Heart right ventricle (tissue), 16 donors: ENCODE measurements around the gene FSTL5. TPM values are rescaled to one million over a fixed set of nuclear protein-coding genes. Genes with fewer than 3 reads are reported as not detected.

ENCODE experiments used
- ATAC-seq, 8 donors: fragments of 200-7000 bp; cut with Tn5 transposase; one replicate each; pipeline ENCODE4 v1.9.1; 2020; ENCODE audit warnings: mild to moderate bottlenecking in 8 of 8, moderate library complexity in 8 of 8, moderate number of reproducible peaks in 1 of 8
- DNase-seq, 2 donors: peaks; one replicate each; pipeline ENCODE4 v3.0.0-alpha.2; 2020
- H3K27ac ChIP-seq, 10 donors: fragments of 200-600 bp; sonication (generic) in 2 of 10; one replicate each; pipeline versions ENCODE4 v1.5.0 to v1.8.0; 2020 to 2022; ENCODE audit warnings: mild to moderate bottlenecking in 3 of 10
- H3K27me3 ChIP-seq, 7 donors: fragments of 200-600 bp; one replicate each; pipeline ENCODE4 v1.8.0; 2021 to 2022; ENCODE audit warnings: mild to moderate bottlenecking in 2 of 7
- H3K36me3 ChIP-seq, 9 donors: fragments of 200-600 bp; sonication (generic) in 1 of 9; one replicate each; pipeline versions ENCODE4 v1.5.0 to v1.8.0; 2020 to 2022; ENCODE audit warnings: mild to moderate bottlenecking in 2 of 9
- H3K4me1 ChIP-seq, 9 donors: fragments of 200-600 bp; sonication (generic) in 1 of 9; one replicate each; pipeline versions ENCODE4 v1.5.0 to v1.8.0; 2020 to 2022; ENCODE audit warnings: mild to moderate bottlenecking in 4 of 9
- H3K4me3 ChIP-seq, 10 donors: fragments of 200-600 bp; sonication (generic) in 2 of 10; one replicate each; pipeline versions ENCODE4 v1.5.0 to v1.8.0; 2020 to 2022; ENCODE audit warnings: mild to moderate bottlenecking in 7 of 10, moderate library complexity in 2 of 10
- H3K9me3 ChIP-seq, 11 donors: fragments of 200-600 bp in 10 of 11; sonication (generic) in 2 of 11; one replicate each; pipeline versions ENCODE4 v1.5.0 to v1.8.0; 2013 to 2022; ENCODE audit warnings: mild to moderate bottlenecking in 2 of 11, control low read depth in 1 of 11, moderate library complexity in 1 of 11
- CTCF ChIP-seq, 9 donors: fragments of 200-600 bp; sonication (generic) in 2 of 9; IDR thresholded peaks; one replicate each; pipeline versions ENCODE4 v1.5.0 to v1.8.0; 2021 to 2022; ENCODE audit warnings: antibody characterized with exemption in 9 of 9, mild to moderate bottlenecking in 5 of 9, moderate library complexity in 1 of 9
- WGBS, 2 donors: extraction: QIAGEN DNeasy Blood & Tissue Kit; methylation state at CpG; one replicate each; pipeline ENCODE4 v1.1.7; 2013; ENCODE audit warnings: inconsistent platforms in 1 of 2; 5-methylcytosine and 5-hydroxymethylcytosine counted together
- intact Hi-C, 10 donors: fragments of 100-400 bp; cut with DNase I; formaldehyde crosslinking; loops; one replicate each; pipeline versions ENCODE4 v1.11.1 to v1.14.2; 2022
- polyA plus RNA-seq, 2 donors: library from polyadenylated mRNA; stranded (reverse); fragments of 200-250 nt; gene quantifications; one replicate each; pipeline ENCODE4 v1.2.3, GENCODE V29; 2013
- total RNA-seq, 10 donors: library from RNA; stranded (reverse); fragmentation: NEBNext Ultra II Directional in 3 of 10; extraction: Animal tissue kit (Norgen Biotek cat#: 25700) in 3 of 10; gene quantifications; one replicate each; pipeline versions ENCODE4 v1.2.1 to v1.2.4, GENCODE V29; 2021 to 2023
- donor health status: Arrhythmogenic right ventricular cardiomyopathy.
- donor health status: ischemic (EF 13 %, LVEDD 7.1; RV severe dilation, severe dysfunction).
- donor health status: healthy with polysubstance abuse.
- donor health status: DM: no; HTN: yes; CAD: no.
- donor health status: DM: no; HTN: no; CAD: no.
- donor health status: ischemic (EF 25% LVEDD 6.9; RV normal size, moderate dysfunction).
- donor health status: ischemic (EF 25% LVEDD 5.7; RV mildly dilated, moderate dysfunction).
- donor health status: healthy.
- donor health status: DM: yes; HTN: yes; CAD: no.
- donor health status: Ischemic cardiomyopathy.
- donor health status: ischemic (EF 35%, LVEDD 5.7; RV mildly dilated, moderate dysfunction).
- donor health status: nonischemic (EF 11% LVEDD 7.7; RV severe dilation, severe dysfunction).
- donor health status: DM: yes; HTN: yes; CAD: no.
- donor health status: PGD.
- donor health status: ischemic (EF 29% LVEDD 5.4; RV normal size, mild dysfunction).
- donor health status: nonischemic (EF 23%, LVEDD 6.1; RV moderate dilation, normal function).

Gene FSTL5
- total and polyA plus RNA-seq, 12 donors = 0.01 TPM; not detected in 11

- no peak for TF ChIP-seq CTCF (IDR thresholded peaks at IDR 0.05)
- ATAC-seq = no peak
- DNase-seq = no peak
- intact Hi-C loops = no loop called here
- H3K4me3 ChIP-seq = no peak overlapping the region
- H3K27ac ChIP-seq = no peak overlapping the region
- no peaks in the 10 kb centered on the region for H3K9me3 ChIP-seq
- H3K27me3 ChIP-seq = no peaks in the 10 kb centered on the region
- no peaks in the 10 kb centered on the region for H3K4me1 ChIP-seq
- H3K36me3 ChIP-seq = no peaks in the 10 kb centered on the region
Observed at GRCh38 chr4:162140051-162140683, 23.6 kb downstream of the FSTL5 start.

- DNase-seq = no peak
- H3K4me3 ChIP-seq = no peak overlapping the region
- H3K36me3 ChIP-seq = no peaks in the 10 kb centered on the region
- no peaks in the 10 kb centered on the region for H3K4me1 ChIP-seq
- H3K27me3 ChIP-seq = no peaks in the 10 kb centered on the region
- TF ChIP-seq CTCF (IDR thresholded peaks at IDR 0.05) = no peak
- H3K27ac ChIP-seq = no peak overlapping the region
- no peak for ATAC-seq
- WGBS, 2 donors = 71 to 76% methylated on average over 2 of the region's 2 CpGs
- intact Hi-C loops = no loop called here
- H3K9me3 ChIP-seq = no peaks in the 10 kb centered on the region
Observed at GRCh38 chr4:162139412-162139811, 24.4 kb downstream of the FSTL5 start.

GRCh38 chr4:162131256-162131655 is 32.5 kb downstream of the FSTL5 start:
- intact Hi-C loops = no loop called here

GRCh38 chr4:162126729-162127128 is 37.1 kb downstream of the FSTL5 start:
- DNase-seq = no peak
- WGBS, 2 donors = 57 to 59% methylated on average over 3 of the region's 3 CpGs

More at GRCh38 chr4:162131256-162131655, 32.5 kb downstream of the FSTL5 start:
- Histone ChIP-seq H3K27me3 (no peaks in the 10 kb centered on the region), H3K4me3 (no peak overlapping the region), H3K36me3 (no peaks in the 10 kb centered on the region), H3K4me1 (no peaks in the 10 kb centered on the region), H3K27ac (no peak overlapping the region), H3K9me3 (no peaks in the 10 kb centered on the region)
- DNase-seq (no peak), ATAC-seq (no peak)
- WGBS, 2 donors = 34 to 46% methylated on average over 2 of the region's 2 CpGs
- TF ChIP-seq CTCF (IDR thresholded peaks at IDR 0.05) = no peak

More at GRCh38 chr4:162126729-162127128, 37.1 kb downstream of the FSTL5 start:
- no peak overlapping the region for H3K27ac ChIP-seq
- no peaks in the 10 kb centered on the region for H3K4me1 ChIP-seq
- H3K27me3 ChIP-seq = no peaks in the 10 kb centered on the region
- intact Hi-C loops = no loop called here
- no peaks in the 10 kb centered on the region for H3K9me3 ChIP-seq
- no peaks in the 10 kb centered on the region for H3K36me3 ChIP-seq
- no peak for TF ChIP-seq CTCF (IDR thresholded peaks at IDR 0.05)
- ATAC-seq = no peak
- no peak overlapping the region for H3K4me3 ChIP-seq
